Keratinocyte (primary cell): ENCODE measurements around the gene IL1RAP. TPM values are rescaled to one million over a fixed set of nuclear protein-coding genes. Genes with fewer than 3 reads are reported as not detected.

Experiments used
- DNase-seq: peaks from one replicate; pipeline ENCODE4 v3.0.0-alpha.2; 2011; ENCODE audit warnings: low read depth, missing footprints, low spot score
- FAIRE-seq: peaks from 2 replicates; lab custom pipeline; 2011; peaks lifted over from hg19 to GRCh38; lab: Jason Lieb, UNC
- H2AFZ ChIP-seq: 2 replicates; pipeline ENCODE4 v1.6.0; 2012; ENCODE audit warnings: low read length, control low read depth, inconsistent platforms; ENCODE audit not compliant: control insufficient read depth
- H3K27ac ChIP-seq: 2 replicates; pipeline ENCODE4 v1.5.1; 2011; ENCODE audit warnings: low read length; ENCODE audit not compliant: control insufficient read depth, insufficient read depth
- H3K27me3 ChIP-seq: 3 replicates; pipeline ENCODE4 v1.6.0; 2011; ENCODE audit warnings: low read length; ENCODE audit not compliant: control insufficient read depth, insufficient read depth; ENCODE audit errors: extremely low read depth
- H3K36me3 ChIP-seq, 2 experiments: 2 replicates in 1 of 2; 3 replicates in 1 of 2; pipeline ENCODE4 v1.5.1; 2011; ENCODE audit warnings: low read length in 2 of 2, mild to moderate bottlenecking in 1 of 2; ENCODE audit not compliant: control insufficient read depth in 2 of 2, insufficient read depth in 2 of 2; ENCODE audit errors: extremely low read depth in 1 of 2
- H3K4me1 ChIP-seq: 3 replicates; pipeline ENCODE4 v1.5.1; 2011; ENCODE audit warnings: low read length; ENCODE audit not compliant: control insufficient read depth, insufficient read depth; ENCODE audit errors: extremely low read depth
- H3K4me2 ChIP-seq: 3 replicates; pipeline ENCODE4 v1.6.0; 2011; ENCODE audit warnings: low read depth, low read length; ENCODE audit not compliant: control insufficient read depth, insufficient read depth; ENCODE audit errors: extremely low read depth
- H3K4me3 ChIP-seq, 3 experiments: fragments of 200-600 bp in 1 of 3; sonication (generic) in 1 of 3; 2 replicates in 2 of 3; 3 replicates in 1 of 3; pipeline ENCODE4 v1.5.1; 2011 to 2016; ENCODE audit warnings: low read length in 3 of 3, mild to moderate bottlenecking in 3 of 3, control low read depth in 2 of 3, inconsistent platforms in 1 of 3, low read depth in 1 of 3, mixed read lengths in 1 of 3, mixed run types in 1 of 3, moderate library complexity in 1 of 3; ENCODE audit not compliant: control insufficient read depth in 2 of 3, insufficient read depth in 2 of 3; ENCODE audit errors: extremely low read depth in 1 of 3
- H3K79me2 ChIP-seq: 2 replicates; pipeline ENCODE4 v1.6.0; 2012; ENCODE audit warnings: low read length; ENCODE audit not compliant: control insufficient read depth, insufficient read depth
- H3K9ac ChIP-seq: 3 replicates; pipeline ENCODE4 v1.6.0; 2011; ENCODE audit warnings: low read length; ENCODE audit not compliant: control insufficient read depth, insufficient read depth; ENCODE audit errors: extremely low read depth
- H3K9me1 ChIP-seq: 3 replicates; pipeline ENCODE4 v1.6.0; 2011; ENCODE audit warnings: low read length; ENCODE audit not compliant: control insufficient read depth, insufficient read depth; ENCODE audit errors: extremely low read depth
- H3K9me3 ChIP-seq: 2 replicates; pipeline ENCODE4 v1.5.1; 2012; ENCODE audit warnings: low read depth, low read length; ENCODE audit not compliant: control insufficient read depth
- H4K20me1 ChIP-seq: 3 replicates; pipeline ENCODE4 v1.6.0; 2011; ENCODE audit warnings: low read length; ENCODE audit not compliant: control insufficient read depth, insufficient read depth; ENCODE audit errors: extremely low read depth
- EZH2 ChIP-seq: IDR thresholded peaks from one replicate; pipeline ENCODE4 v1.6.1; 2012; ENCODE audit warnings: inconsistent platforms, mild to moderate bottlenecking, low read length, moderate library complexity
- dilution Hi-C: fragments of 300-500 bp; cut with MboI; formaldehyde crosslinking; loops from one replicate; pipeline ENCODE4 v1.7.0; 2020; ENCODE audit warnings: low sequenced_read_pairs; ENCODE audit not compliant: extremely low pct_ligation_motif_present
- polyA plus RNA-seq, 5 experiments: library from polyadenylated mRNA; depleted of rRNA in 3 of 5; stranded (reverse) in 3 of 5; stranded (forward) in 1 of 5; unstranded in 1 of 5; fragments of >200 nt; gene quantifications; 1 replicate in 1 of 5; 2 replicates in 3 of 5; 3 replicates in 1 of 5; pipeline versions ENCODE4 v1.2.1 to v1.2.3, GENCODE V29; 2011 to 2012; ENCODE audit warnings: missing spikeins in 2 of 5, low read depth in 1 of 5, low replicate concordance in 1 of 5
- TF ChIP-seq, protein P1 (sequence below), 3 experiments: IDR thresholded peaks in 1 of 3; conservative IDR thresholded peaks in 1 of 3; optimal IDR thresholded peaks in 1 of 3; 2 replicates in 2 of 3; 3 replicates in 1 of 3; pipeline versions ENCODE3 to v1.5.1; 2011; ENCODE audit warnings: low read length in 3 of 3, mild to moderate bottlenecking in 3 of 3, moderate library complexity in 2 of 3, control low read depth in 1 of 3, inconsistent platforms in 1 of 3; ENCODE audit not compliant: insufficient read depth in 2 of 3; ENCODE audit errors: extremely low read depth in 1 of 3

Gene IL1RAP
- polyA plus RNA-seq, 1 donor (not counting 4 experiments of a cell fraction or from before 2014, with no cell fraction given) = 69.7 TPM

- Histone ChIP-seq H3K9me1 (no peaks in the 10 kb centered on the region), H3K27ac (no peak overlapping the region), H3K4me3 (no peak overlapping the region), H3K4me2 (no peak overlapping the region), H3K27me3 (no peaks in the 10 kb centered on the region), H4K20me1 (no peaks in the 10 kb centered on the region), H3K36me3 (peaks cover 3 to 22% of the 10 kb centered on the region in 2 experiments), H2AFZ (no peak overlapping the region), H3K9ac (no peak overlapping the region), H3K79me2 (peaks cover 87% of the 10 kb centered on the region), H3K4me1 (peaks cover 22% of the 10 kb centered on the region), H3K9me3 (no peaks in the 10 kb centered on the region)
- TF ChIP-seq EZH2 = no peak
- TF ChIP-seq, protein P1, sequence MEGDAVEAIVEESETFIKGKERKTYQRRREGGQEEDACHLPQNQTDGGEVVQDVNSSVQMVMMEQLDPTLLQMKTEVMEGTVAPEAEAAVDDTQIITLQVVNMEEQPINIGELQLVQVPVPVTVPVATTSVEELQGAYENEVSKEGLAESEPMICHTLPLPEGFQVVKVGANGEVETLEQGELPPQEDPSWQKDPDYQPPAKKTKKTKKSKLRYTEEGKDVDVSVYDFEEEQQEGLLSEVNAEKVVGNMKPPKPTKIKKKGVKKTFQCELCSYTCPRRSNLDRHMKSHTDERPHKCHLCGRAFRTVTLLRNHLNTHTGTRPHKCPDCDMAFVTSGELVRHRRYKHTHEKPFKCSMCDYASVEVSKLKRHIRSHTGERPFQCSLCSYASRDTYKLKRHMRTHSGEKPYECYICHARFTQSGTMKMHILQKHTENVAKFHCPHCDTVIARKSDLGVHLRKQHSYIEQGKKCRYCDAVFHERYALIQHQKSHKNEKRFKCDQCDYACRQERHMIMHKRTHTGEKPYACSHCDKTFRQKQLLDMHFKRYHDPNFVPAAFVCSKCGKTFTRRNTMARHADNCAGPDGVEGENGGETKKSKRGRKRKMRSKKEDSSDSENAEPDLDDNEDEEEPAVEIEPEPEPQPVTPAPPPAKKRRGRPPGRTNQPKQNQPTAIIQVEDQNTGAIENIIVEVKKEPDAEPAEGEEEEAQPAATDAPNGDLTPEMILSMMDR (optimal IDR thresholded peaks at IDR 0.05 in 1 of 3, IDR thresholded peaks at IDR 0.05 in 1 of 3, conservative IDR thresholded peaks at IDR 0.05 in 1 of 3; ENCODE audit: extremely low read depth in 1 of 3, insufficient read depth in 2 of 3, low read length in 3 of 3) = no peak
- dilution Hi-C loops = no loop called here
- no peak for DNase-seq
- no peak for FAIRE-seq
Measured at GRCh38 chr3:190546881-190547510, 33.1 kb downstream of the IL1RAP start.

DNA sequence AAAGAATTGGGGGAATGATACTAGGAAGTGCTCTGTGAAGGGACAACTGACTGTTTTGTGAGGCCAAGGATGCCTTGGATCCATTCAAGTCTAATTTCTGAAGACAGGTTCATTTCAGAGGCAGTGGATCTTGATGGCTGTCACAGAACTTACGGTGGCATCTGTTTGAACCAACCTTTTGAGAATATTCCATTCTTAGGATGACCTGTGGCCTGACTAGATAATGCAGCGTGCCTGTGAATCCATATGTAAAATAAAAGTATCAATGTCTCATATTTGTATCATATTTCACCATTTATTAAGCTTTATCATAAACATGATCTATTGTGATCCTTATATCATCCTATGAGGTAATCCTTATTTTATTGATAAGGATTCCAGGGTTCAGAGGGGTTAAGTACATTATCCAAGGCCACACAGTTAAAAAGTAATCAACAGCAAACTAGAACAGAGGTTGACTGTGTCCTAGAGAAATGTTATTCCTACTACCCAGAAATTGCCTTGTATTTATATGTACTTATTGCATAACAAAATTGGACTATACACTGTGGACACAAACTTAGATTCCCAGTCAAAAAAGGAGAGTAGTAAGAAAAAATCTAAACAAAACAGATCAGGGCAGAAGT lies 34.3 kb downstream of the IL1RAP start:
- H4K20me1 ChIP-seq = no peaks in the 10 kb centered on the region
- TF ChIP-seq, protein P1 (optimal IDR thresholded peaks at IDR 0.05 in 1 of 3, IDR thresholded peaks at IDR 0.05 in 1 of 3, conservative IDR thresholded peaks at IDR 0.05 in 1 of 3; ENCODE audit: extremely low read depth in 1 of 3, insufficient read depth in 2 of 3, low read length in 3 of 3) = no peak
- no peak for TF ChIP-seq EZH2
- DNase-seq = no peak
- H3K27ac ChIP-seq = no peak overlapping the region
- dilution Hi-C loops = no loop called here
- no peaks in the 10 kb centered on the region for H3K27me3 ChIP-seq
- no peak overlapping the region for H3K4me3 ChIP-seq
- no peaks in the 10 kb centered on the region for H3K9me3 ChIP-seq
- H3K36me3 ChIP-seq = peaks cover 4 to 22% of the 10 kb centered on the region in 2 experiments
- peaks cover 82% of the 10 kb centered on the region for H3K79me2 ChIP-seq
- H3K9ac ChIP-seq = no peak overlapping the region
- H2AFZ ChIP-seq = no peak overlapping the region
- no peaks in the 10 kb centered on the region for H3K9me1 ChIP-seq
- no peak for FAIRE-seq
- peaks cover 11% of the 10 kb centered on the region for H3K4me1 ChIP-seq
- H3K4me2 ChIP-seq = no peak overlapping the region
